GM12878 (cell line): ENCODE data around the gene RAB44. TPM values are rescaled to one million over a fixed set of nuclear protein-coding genes. Genes with fewer than 3 reads are reported as not detected.

ENCODE experiments used
- ATAC-seq: fragments of 200-7000 bp; cut with Tn5 transposase; 3 replicates; pipeline ENCODE4 v1.9.1; 2020; ENCODE audit warnings: mild to moderate bottlenecking, moderate library complexity
- BruUV-seq: library from RNA; stranded (reverse); fragments of 400-500 nt; replicated peaks from 2 replicates; lab custom pipeline; 2021; lab: Mats Ljungman, UMichigan
- CTCF ChIA-PET: fragments of 300-600 bp; sonication (Branson Sonifier 250); formaldehyde crosslinking; extraction: SDS; loops from one replicate; lab custom pipeline; 2021; ENCODE audit warnings: inconsistent platforms; lab: Yijun Ruan, JAX
- POLR2A ChIA-PET: fragments of 350-600 bp; formaldehyde crosslinking; extraction: SDS; loops from one replicate; lab custom pipeline; 2021; ENCODE audit warnings: inconsistent platforms; lab: Charles Lee
- RAD21 ChIA-PET: fragments of 300-600 bp; sonication (Branson Sonifier 250); formaldehyde crosslinking; loops from one replicate; lab custom pipeline; 2023; ENCODE audit warnings: antibody characterized with exemption; ENCODE audit not compliant: unreplicated experiment; lab: Charles Lee
- SMC1A ChIA-PET: fragments of 300-600 bp; sonication (Branson Sonifier 250); formaldehyde crosslinking; loops from one replicate; lab custom pipeline; 2023; ENCODE audit not compliant: unreplicated experiment, uncharacterized antibody; lab: Charles Lee
- DNase-seq: peaks from one replicate; pipeline ENCODE4 v3.0.0-alpha.2; 2011; ENCODE audit warnings: low read depth, low spot score
- FAIRE-seq: peaks from 3 replicates; lab custom pipeline; 2011; peaks lifted over from hg19 to GRCh38; lab: Jason Lieb, UNC
- H2AFZ ChIP-seq: 2 replicates; pipeline ENCODE4 v1.6.0; 2011; ENCODE audit warnings: low read depth, low read length, control low read depth; ENCODE audit not compliant: control insufficient read depth
- H3K27ac ChIP-seq: 2 replicates; pipeline ENCODE4 v1.5.1; 2011; ENCODE audit warnings: control low read depth; ENCODE audit not compliant: control insufficient read depth, insufficient read depth
- H3K27me3 ChIP-seq, 2 experiments: replicated peaks in 1 of 2; 2 replicates each; pipeline versions ENCODE4 v1.6.0 to v1.6.1; 2011; ENCODE audit warnings: low read length in 1 of 2; ENCODE audit not compliant: control insufficient read depth in 2 of 2, insufficient read depth in 2 of 2
- H3K36me3 ChIP-seq, 2 experiments: 2 replicates each; pipeline ENCODE4 v1.5.1; 2011; ENCODE audit warnings: low read length in 1 of 2; ENCODE audit not compliant: control insufficient read depth in 2 of 2, insufficient read depth in 2 of 2
- H3K4me1 ChIP-seq: 2 replicates; pipeline ENCODE4 v1.6.1; 2011; ENCODE audit warnings: mild to moderate bottlenecking, low read length, moderate library complexity, mixed read lengths; ENCODE audit not compliant: control insufficient read depth, insufficient read depth
- H3K4me2 ChIP-seq: 2 replicates; pipeline ENCODE4 v1.6.0; 2011; ENCODE audit warnings: control low read depth; ENCODE audit not compliant: control insufficient read depth, insufficient read depth
- H3K4me3 ChIP-seq: fragments of 200-600 bp; sonication (generic); 2 replicates; pipeline ENCODE4 v1.5.1; 2016
- H3K79me2 ChIP-seq: 2 replicates; pipeline ENCODE4 v1.6.0; 2011; ENCODE audit warnings: low read length; ENCODE audit not compliant: control insufficient read depth, insufficient read depth
- H3K9ac ChIP-seq: 2 replicates; pipeline ENCODE4 v1.8.0; 2011; ENCODE audit warnings: low read length, control low read depth, mixed read lengths; ENCODE audit not compliant: control insufficient read depth, insufficient read depth
- H3K9me3 ChIP-seq: replicated peaks from 3 replicates; pipeline ENCODE4 v1.5.1; 2011; ENCODE audit warnings: mild to moderate bottlenecking, low read length; ENCODE audit not compliant: control insufficient read depth, insufficient read depth
- H4K20me1 ChIP-seq: 2 replicates; pipeline ENCODE4 v1.6.0; 2011; ENCODE audit not compliant: control insufficient read depth, insufficient read depth
- ATF3 ChIP-seq: IDR thresholded peaks from 2 replicates; pipeline ENCODE4 v1.6.1; 2011; ENCODE audit warnings: low read depth, mild to moderate bottlenecking, low read length, moderate library complexity, borderline replicate concordance; ENCODE audit errors: extremely low read depth
- CTCF ChIP-seq, 3 experiments: IDR thresholded peaks in 2 of 3; conservative IDR thresholded peaks in 1 of 3; 2 replicates each; pipeline ENCODE4 v1.5.1; 2011; ENCODE audit warnings: low read depth in 3 of 3, low read length in 3 of 3, mild to moderate bottlenecking in 3 of 3, control low read depth in 2 of 3, moderate library complexity in 2 of 3, inconsistent platforms in 1 of 3, mixed read lengths in 1 of 3; ENCODE audit not compliant: control insufficient read depth in 2 of 3, insufficient read depth in 1 of 3; ENCODE audit errors: extremely low read depth in 1 of 3
- RAD21 ChIP-seq: IDR thresholded peaks from 2 replicates; pipeline ENCODE4 v1.6.1; 2011; ENCODE audit warnings: mild to moderate bottlenecking, low read depth, low read length, moderate library complexity; ENCODE audit not compliant: insufficient read depth
- SMARCA5 ChIP-seq: fragments of 450-650 bp; IDR thresholded peaks from 2 replicates; pipeline ENCODE4 v1.6.1; 2017; ENCODE audit warnings: mild to moderate bottlenecking
- WGBS: methylation state at CpG from one replicate; pipeline ENCODE4 v1.1.6; 2016; ENCODE audit warnings: low lambda C conversion rate; ENCODE audit not compliant: insufficient replicate concordance, insufficient coverage; ENCODE audit errors: missing lambda C conversion rate; 5-methylcytosine and 5-hydroxymethylcytosine counted together
- in situ Hi-C: fragments of 300-500 bp; cut with MboI; formaldehyde crosslinking; loops from 9 replicates; pipeline ENCODE4 v1.14.3; 2018; ENCODE audit warnings: mixed read lengths
- intact Hi-C: fragments of 100-400 bp; cut with micrococcal nuclease; formaldehyde crosslinking; loops from one replicate; pipeline ENCODE4 v1.14.2; 2022; ENCODE audit not compliant: unreplicated experiment
- polyA plus RNA-seq, 11 experiments: library from polyadenylated mRNA; depleted of rRNA in 4 of 11; unstranded in 6 of 11; stranded (reverse) in 5 of 11; fragments of >200 nt; fragmentation: Nextera tagmentation in 4 of 11; fragmentation: Illumina TruSeq in 1 of 11; extraction: Ambion mirVana in 4 of 11; extraction: Trizol in 1 of 11; gene quantifications; 1 replicate in 1 of 11; 2 replicates in 10 of 11; pipeline versions ENCODE4 v1.2.1 to v1.2.3, GENCODE V29; 2011 to 2016; ENCODE audit warnings: inconsistent platforms in 2 of 11, missing spikeins in 2 of 11, low read depth in 1 of 11
- total RNA-seq, 4 experiments: library from RNA; depleted of rRNA in 3 of 4; stranded (reverse); fragments of >200 nt in 3 of 4; fragmentation: Illumina TruSeq in 1 of 4; extraction: Trizol in 1 of 4; gene quantifications; 2 replicates each; pipeline versions ENCODE4 v1.2.1 to v1.2.3, GENCODE V29; 2013 to 2021

The RAB44 gene
- total and polyA plus RNA-seq, 10 of the 15 experiments (the other 5 are each of a cell fraction or from before 2014, with no cell fraction given), result 0.01 to 0.08 (median 0.05) TPM; not detected in 2

GRCh38 chr6:36701401-36701991 lies 3.9 kb downstream of the RAB44 start:
- POLR2A ChIA-PET, result no interaction called here

More at GRCh38 chr6:36701401-36701991, 3.9 kb downstream of the RAB44 start:
- DNase-seq (no peak), FAIRE-seq (no peak), ATAC-seq (peak; percentile 91)
- H3K27ac ChIP-seq, result no peak overlapping the region
- H3K9ac ChIP-seq, result no peak overlapping the region
- H3K9me3 ChIP-seq, result no peaks in the 10 kb centered on the region
- peak; percentile 41 to 52 (median 43); a peak in 5 of 6 replicates for TF ChIP-seq CTCF (IDR thresholded peaks at IDR 0.05 in 2 of 3, conservative IDR thresholded peaks at IDR 0.05 in 1 of 3; ENCODE audit: control insufficient read depth in 2 of 3, extremely low read depth in 1 of 3, insufficient read depth in 1 of 3, low read depth in 3 of 3, low read length in 3 of 3)
- TF ChIP-seq SMARCA5, result peak; percentile 87
- TF ChIP-seq ATF3, result no peak
- peak; percentile 58 for TF ChIP-seq RAD21
- no peak overlapping the region for H3K4me3 ChIP-seq
- no peaks in the 10 kb centered on the region for H3K27me3 ChIP-seq
- H3K4me1 ChIP-seq, result no peaks in the 10 kb centered on the region
- SMC1A ChIA-PET, result interaction anchor here (1.1 kb wide), 1 partner anchor 10 kb away, joined by 4 read pairs; no protein-coding TSS in a partner anchor
- no peak overlapping the region for H3K4me2 ChIP-seq
- CTCF ChIA-PET, result interaction anchor here (1.0 to 4.0 kb wide), 6 partner anchors 10 to 86 kb away, joined by 3 to 27 read pairs (median 4); no protein-coding TSS in a partner anchor
- H4K20me1 ChIP-seq, result no peaks in the 10 kb centered on the region
- RAD21 ChIA-PET, result interaction anchor here (1.0 kb wide), 1 partner anchor 83 kb away, joined by 3 read pairs; no protein-coding TSS in a partner anchor
- in situ Hi-C loops, result no loop called here
- intact Hi-C loops, result no loop called here
- no peaks in the 10 kb centered on the region for H3K36me3 ChIP-seq
- H3K79me2 ChIP-seq, result no peaks in the 10 kb centered on the region
- BruUV-seq, result no TSS peak
- no peak overlapping the region; the same call in 1 of the 2 replicates for H2AFZ ChIP-seq
- 84% methylated on average over 3 of the region's 3 CpGs for WGBS
